Astrocyte (in vitro differentiated cells and primary cell): ENCODE measurements around the gene TPM4. TPM values are rescaled to one million over a fixed set of nuclear protein-coding genes. Genes with fewer than 3 reads are reported as not detected.

Source experiments
- DNase-seq: peaks from one replicate; pipeline ENCODE4 v3.0.0-alpha.2; 2010; ENCODE audit warnings: low read depth
- FAIRE-seq: peaks from 2 replicates; lab custom pipeline; 2011; peaks lifted over from hg19 to GRCh38; lab: Jason Lieb, UNC
- H2AFZ ChIP-seq: 2 replicates; pipeline ENCODE4 v1.6.0; 2012; ENCODE audit warnings: low read depth, low read length, inconsistent platforms
- H3K27ac ChIP-seq: 2 replicates; pipeline ENCODE4 v1.5.1; 2011; ENCODE audit warnings: low read depth, low read length, inconsistent platforms
- H3K27me3 ChIP-seq: 2 replicates; pipeline ENCODE4 v1.6.0; 2011; ENCODE audit warnings: low read length, inconsistent platforms; ENCODE audit not compliant: insufficient read depth
- H3K36me3 ChIP-seq: 2 replicates; pipeline ENCODE4 v1.5.1; 2011; ENCODE audit warnings: low read length, inconsistent platforms; ENCODE audit not compliant: insufficient read depth
- H3K4me1 ChIP-seq: 2 replicates; pipeline ENCODE4 v1.5.1; 2011; ENCODE audit warnings: low read length, inconsistent platforms; ENCODE audit not compliant: insufficient read depth
- H3K4me2 ChIP-seq: 2 replicates; pipeline ENCODE4 v1.6.0; 2012; ENCODE audit warnings: low read length, inconsistent platforms
- H3K4me3 ChIP-seq: 2 replicates; pipeline ENCODE4 v1.5.1; 2011; ENCODE audit warnings: low read depth, mild to moderate bottlenecking, low read length, inconsistent platforms; ENCODE audit not compliant: insufficient read depth
- H3K79me2 ChIP-seq: 2 replicates; pipeline ENCODE4 v1.6.0; 2012; ENCODE audit warnings: mild to moderate bottlenecking, low read length, inconsistent platforms; ENCODE audit not compliant: insufficient read depth
- H3K9ac ChIP-seq: 2 replicates; pipeline ENCODE4 v1.6.0; 2012; ENCODE audit warnings: mild to moderate bottlenecking, low read length, inconsistent platforms
- H3K9me3 ChIP-seq: 2 replicates; pipeline ENCODE4 v1.5.1; 2012; ENCODE audit warnings: low read depth, mild to moderate bottlenecking, low read length, inconsistent platforms; ENCODE audit not compliant: insufficient read depth
- H4K20me1 ChIP-seq: 2 replicates; pipeline ENCODE4 v1.6.0; 2012; ENCODE audit warnings: low read length, inconsistent platforms; ENCODE audit not compliant: insufficient read depth
- H3K27ac Mint-ChIP-seq: one replicate; pipeline ENCODE4 v1.8.0; 2021; ENCODE audit warnings: mild to moderate bottlenecking, mixed read lengths; ENCODE audit not compliant: unreplicated experiment
- H3K27me3 Mint-ChIP-seq: one replicate; pipeline ENCODE4 v1.8.0; 2021; ENCODE audit warnings: low read depth, mixed read lengths; ENCODE audit not compliant: unreplicated experiment
- H3K36me3 Mint-ChIP-seq: one replicate; pipeline ENCODE4 v1.8.0; 2021; ENCODE audit warnings: low read depth, mixed read lengths; ENCODE audit not compliant: unreplicated experiment
- H3K4me1 Mint-ChIP-seq: one replicate; pipeline ENCODE4 v1.8.0; 2021; ENCODE audit warnings: low read depth, mixed read lengths; ENCODE audit not compliant: unreplicated experiment
- H3K4me3 Mint-ChIP-seq: one replicate; pipeline ENCODE4 v1.8.0; 2021; ENCODE audit warnings: mild to moderate bottlenecking, moderate library complexity, mixed read lengths; ENCODE audit not compliant: unreplicated experiment
- H3K9me3 Mint-ChIP-seq: one replicate; pipeline ENCODE4 v1.8.0; 2021; ENCODE audit warnings: mild to moderate bottlenecking, mixed read lengths; ENCODE audit not compliant: unreplicated experiment
- CTCF ChIP-seq: IDR thresholded peaks from 2 replicates; pipeline ENCODE4 v1.5.1; 2011; ENCODE audit warnings: low read depth, mild to moderate bottlenecking, inconsistent platforms, low read length, moderate library complexity; ENCODE audit not compliant: insufficient read depth
- EZH2 ChIP-seq: IDR thresholded peaks from 2 replicates; pipeline ENCODE4 v1.6.1; 2012; ENCODE audit warnings: mild to moderate bottlenecking, low read length, inconsistent platforms; ENCODE audit not compliant: insufficient read depth
- total RNA-seq: library from RNA; stranded (reverse); gene quantifications from 2 replicates; pipeline ENCODE4 v1.2.1, GENCODE V29; 2021

The TPM4 gene
- total RNA-seq, 1 donor from 2014 or later: 811 TPM

GRCh38 chr19:16035601-16036297 lies 40.5 kb upstream of the TPM4 start:
- Histone ChIP-seq H3K27me3 (no peaks in the 10 kb centered on the region), H2AFZ (no peak overlapping the region), H3K4me1 (no peaks in the 10 kb centered on the region), H3K4me2 (no peak overlapping the region), H3K27ac (no peak overlapping the region), H4K20me1 (no peaks in the 10 kb centered on the region), H3K79me2 (no peaks in the 10 kb centered on the region), H3K9ac (no peak overlapping the region), H3K9me3 (no peaks in the 10 kb centered on the region), H3K36me3 (no peaks in the 10 kb centered on the region), H3K4me3 (no peak overlapping the region)
- H3K27ac Mint-ChIP-seq: no peak overlapping the region
- no peak for TF ChIP-seq CTCF
- TF ChIP-seq EZH2: no peak
- H3K27me3 Mint-ChIP-seq: peaks cover 13% of the 10 kb centered on the region
- H3K4me3 Mint-ChIP-seq: no peak overlapping the region
- FAIRE-seq (no peak), DNase-seq (no peak)
- H3K4me1 Mint-ChIP-seq: no peaks in the 10 kb centered on the region
- peaks cover 5% of the 10 kb centered on the region for H3K9me3 Mint-ChIP-seq
- no peaks in the 10 kb centered on the region for H3K36me3 Mint-ChIP-seq

- no peaks in the 10 kb centered on the region for H3K9me3 ChIP-seq
Measured at GRCh38 chr19:16036397-16036925, 39.8 kb upstream of the TPM4 start.

More at GRCh38 chr19:16036397-16036925, 39.8 kb upstream of the TPM4 start:
- H3K4me1 ChIP-seq: peaks cover 4% of the 10 kb centered on the region
- no peak overlapping the region for H3K9ac ChIP-seq
- no peak overlapping the region for H3K4me3 ChIP-seq
- no peak for TF ChIP-seq EZH2
- TF ChIP-seq CTCF: no peak
- no peaks in the 10 kb centered on the region for H3K36me3 ChIP-seq
- H3K27ac Mint-ChIP-seq: no peak overlapping the region
- H3K4me2 ChIP-seq: no peak overlapping the region
- no peaks in the 10 kb centered on the region for H4K20me1 ChIP-seq
- FAIRE-seq: no peak
- H3K4me3 Mint-ChIP-seq: no peak overlapping the region
- peaks cover 13% of the 10 kb centered on the region for H3K27me3 Mint-ChIP-seq
- no peaks in the 10 kb centered on the region for H3K4me1 Mint-ChIP-seq
- no peaks in the 10 kb centered on the region for H3K36me3 Mint-ChIP-seq
- DNase-seq: no peak
- H3K27ac ChIP-seq: no peak overlapping the region
- no peaks in the 10 kb centered on the region for H3K27me3 ChIP-seq
- H3K79me2 ChIP-seq: no peaks in the 10 kb centered on the region
- no peak overlapping the region for H2AFZ ChIP-seq
- H3K9me3 Mint-ChIP-seq: peaks cover 5% of the 10 kb centered on the region
